Transverse colon (tissue), 4 donors: ENCODE measurements around the gene DOCK1. TPM values are rescaled to one million over a fixed set of nuclear protein-coding genes. Genes with fewer than 3 reads are reported as not detected.

Experiments used
- DNase-seq: peaks from one replicate; pipeline ENCODE4 v3.0.0-alpha.2; 2019
- H3K27ac ChIP-seq, 4 donors: fragments of 200-600 bp; sonication (generic); 2 replicates each; pipeline ENCODE4 v1.5.1; 2016 to 2018; ENCODE audit warnings: inconsistent platforms in 4 of 4
- H3K27me3 ChIP-seq: fragments of 200-600 bp; sonication (generic); 2 replicates; pipeline ENCODE4 v1.5.1; 2017; ENCODE audit warnings: inconsistent platforms
- H3K36me3 ChIP-seq, 4 donors: fragments of 200-600 bp; sonication (generic); 2 replicates each; pipeline ENCODE4 v1.5.1; 2017 to 2019; ENCODE audit warnings: inconsistent platforms in 4 of 4
- H3K4me1 ChIP-seq, 4 donors: fragments of 200-600 bp; sonication (generic); 2 replicates each; pipeline ENCODE4 v1.5.1; 2017 to 2020; ENCODE audit warnings: inconsistent platforms in 4 of 4
- H3K4me3 ChIP-seq, 4 donors: fragments of 200-600 bp; sonication (generic); 1 replicate in 1 of 4; 2 replicates in 3 of 4; pipeline versions ENCODE4 v1.5.1 to v1.6.1; 2017 to 2019; ENCODE audit warnings: inconsistent platforms in 4 of 4
- H3K9me3 ChIP-seq, 2 donors: fragments of 200-600 bp; sonication (generic); 2 replicates each; pipeline ENCODE4 v1.5.1; 2017 to 2019; ENCODE audit warnings: inconsistent platforms in 2 of 2
- CTCF ChIP-seq, 5 experiments: fragments of 200-600 bp in 3 of 5; fragments of 450-650 bp in 2 of 5; sonication (generic) in 3 of 5; IDR thresholded peaks; 1 replicate in 2 of 5; 2 replicates in 3 of 5; pipeline ENCODE4 v1.5.1; 2016 to 2017; ENCODE audit warnings: antibody characterized with exemption in 5 of 5, inconsistent platforms in 3 of 5, mild to moderate bottlenecking in 2 of 5, moderate library complexity in 1 of 5
- EP300 ChIP-seq: sonication (generic); formaldehyde crosslinking; IDR thresholded peaks from one replicate; pipeline ENCODE4 v1.6.1; 2017; ENCODE audit warnings: antibody characterized with exemption, low read depth
- POLR2A ChIP-seq: fragments of 450-650 bp; IDR thresholded peaks from one replicate; pipeline ENCODE4 v1.6.1; 2016; ENCODE audit warnings: antibody characterized with exemption, mild to moderate bottlenecking, moderate library complexity
- POLR2AphosphoS5 ChIP-seq, 3 donors: sonication (generic); formaldehyde crosslinking; IDR thresholded peaks; one replicate each; pipeline ENCODE4 v1.6.1; 2016; ENCODE audit warnings: antibody characterized with exemption in 3 of 3
- WGBS, 2 donors: methylation state at CpG; one replicate each; pipeline ENCODE4 v1.1.5; 2018; ENCODE audit warnings: low coverage in 1 of 2; 5-methylcytosine and 5-hydroxymethylcytosine counted together
- in situ Hi-C, 4 donors: fragments of 200-750 bp; cut with MboI; loops; one replicate each; pipeline versions ENCODE4 v1.15.0 to v1.15.1; 2017; ENCODE audit warnings: low sequenced_read_pairs in 3 of 4, low pct_ligation_motif_present in 1 of 4, low pct_unique_long_range_greater_than_20kb in 1 of 4
- intact Hi-C: fragments of 100-400 bp; cut with DNase I; formaldehyde crosslinking; loops from one replicate; pipeline ENCODE4 v1.15.1; 2023; ENCODE audit warnings: low total_unique reads
- total RNA-seq, 4 donors: library from RNA; depleted of rRNA; stranded (reverse); fragments of >200 nt; gene quantifications; one replicate each; pipeline ENCODE4 v1.1.0, GENCODE V29; 2016

Gene DOCK1
- total RNA-seq, 4 donors from 2014 or later = 75.1 to 200 (median 92.5) TPM

GRCh38 chr10:126921974-126922525, 16.8 kb downstream of the DOCK1 start:
- 76% methylated on average over 4 of the region's 4 CpGs; no CpG with 5 or more reads in 1 of the 2 donors for WGBS, 2 donors
- no peak for DNase-seq
- Histone ChIP-seq H3K9me3 (no peaks in the 10 kb centered on the region), H3K27ac (no peak overlapping the region), H3K27me3 (no peaks in the 10 kb centered on the region), H3K4me1 (peaks cover 0 to 20% (median 2%) of the 10 kb centered on the region in 4 donors), H3K36me3 (no peaks in the 10 kb centered on the region), H3K4me3 (no peak overlapping the region)
- in situ Hi-C loops = no loop called here
- no peak for TF ChIP-seq EP300
- intact Hi-C loops = no loop called here

- DNase-seq = no peak
- Histone ChIP-seq H3K4me1 (peaks cover 0 to 20% (median 2%) of the 10 kb centered on the region in 4 donors), H3K36me3 (no peaks in the 10 kb centered on the region), H3K27ac (no peak overlapping the region), H3K4me3 (no peak overlapping the region), H3K9me3 (no peaks in the 10 kb centered on the region), H3K27me3 (no peaks in the 10 kb centered on the region)
- TF ChIP-seq EP300 (no peak), CTCF (IDR thresholded peaks at IDR 0.05) (no peak), POLR2A (no peak), POLR2AphosphoS5 (IDR thresholded peaks at IDR 0.05) (no peak)
- WGBS, 2 donors = 37 to 51% methylated on average over 4 to 6 of the region's 6 CpGs
- in situ Hi-C loops (no loop called here), intact Hi-C loops (no loop called here)
Observed at GRCh38 chr10:126924180-126924914, 19.1 kb downstream of the DOCK1 start.

GRCh38 chr10:126924915-126925300, 19.7 kb downstream of the DOCK1 start:
- no peaks in the 10 kb centered on the region for H3K27me3 ChIP-seq
- intact Hi-C loops (no loop called here), in situ Hi-C loops (no loop called here)
- WGBS, 2 donors = 47 to 51% methylated on average over 3 of the region's 3 CpGs
- no peak for DNase-seq
- H3K9me3 ChIP-seq = no peaks in the 10 kb centered on the region
- H3K4me3 ChIP-seq = no peak overlapping the region
- TF ChIP-seq POLR2AphosphoS5 (IDR thresholded peaks at IDR 0.05) (no peak), EP300 (no peak), CTCF (IDR thresholded peaks at IDR 0.05) (no peak), POLR2A (no peak)
- H3K27ac ChIP-seq = no peak overlapping the region
- H3K4me1 ChIP-seq = peaks cover 0 to 20% (median 2%) of the 10 kb centered on the region in 4 donors
- H3K36me3 ChIP-seq = no peaks in the 10 kb centered on the region

- Histone ChIP-seq H3K27ac (no peak overlapping the region), H3K27me3 (no peaks in the 10 kb centered on the region), H3K36me3 (no peaks in the 10 kb centered on the region), H3K4me1 (peaks cover 5 to 34% (median 6%) of the 10 kb centered on the region in 4 donors), H3K4me3 (no peak overlapping the region), H3K9me3 (no peaks in the 10 kb centered on the region)
- intact Hi-C loops = no loop called here
- no peak for DNase-seq
- TF ChIP-seq EP300 = no peak
- TF ChIP-seq POLR2AphosphoS5 (IDR thresholded peaks at IDR 0.05) = no peak
- no peak for TF ChIP-seq POLR2A
- TF ChIP-seq CTCF (IDR thresholded peaks at IDR 0.05) = no peak
- in situ Hi-C loops = no loop called here
- WGBS, 2 donors = 82 to 88% methylated on average over 8 of the region's 8 CpGs
Observed at GRCh38 chr10:126926568-126926967, 21.3 kb downstream of the DOCK1 start.
